Left colon (tissue), 2 donors: ENCODE results near the gene MAPK14. TPM values are rescaled to one million over a fixed set of nuclear protein-coding genes. Genes with fewer than 3 reads are reported as not detected.
A peak's percentile ranks its signal among the peaks of the same experiment; 100 is the strongest.
"Not testable (repeated sequence)": the region's sequence is repeated elsewhere in the genome, so short reads cannot be mapped to it uniquely, and the experiment has no call there.

Experiments
- ATAC-seq: fragments of 200-7000 bp; cut with Tn5 transposase; one replicate; pipeline ENCODE4 v1.9.1; 2020; ENCODE audit warnings: mild to moderate bottlenecking, moderate library complexity
- DNase-seq, 2 donors: peaks; one replicate each; pipeline ENCODE4 v3.0.0-alpha.2; 2020
- intact Hi-C, 2 donors: fragments of 100-400 bp; cut with DNase I in 1 of 2; cut with micrococcal nuclease in 1 of 2; formaldehyde crosslinking; loops; one replicate each; pipeline versions ENCODE4 v1.11.2 to v1.14.0; 2022; cut with DNase I, micrococcal nuclease
- total RNA-seq, 2 donors: library from RNA; stranded (reverse); fragmentation: NEBNext Ultra II Directional; extraction: Animal tissue kit (Norgen Biotek cat#: 25700); gene quantifications; one replicate each; pipeline ENCODE4 v1.2.1, GENCODE V29; 2021
- donor health status: DM: no; HTN: no; CAD: no.
- donor health status: DM: yes; HTN: yes; CAD: no.

MAPK14 gene
- total RNA-seq, 2 donors from 2014 or later, result 60.0 to 69.8 TPM

GRCh38 chr6:36126121-36126520 is 98.5 kb downstream of the MAPK14 start:
- intact Hi-C loops, result loop anchor here in 1 of 2 donors (5.0 kb wide), 1 partner anchor 66 kb away; no protein-coding TSS in a partner anchor
- DNase-seq, result no peak
- no peak for ATAC-seq

DNA sequence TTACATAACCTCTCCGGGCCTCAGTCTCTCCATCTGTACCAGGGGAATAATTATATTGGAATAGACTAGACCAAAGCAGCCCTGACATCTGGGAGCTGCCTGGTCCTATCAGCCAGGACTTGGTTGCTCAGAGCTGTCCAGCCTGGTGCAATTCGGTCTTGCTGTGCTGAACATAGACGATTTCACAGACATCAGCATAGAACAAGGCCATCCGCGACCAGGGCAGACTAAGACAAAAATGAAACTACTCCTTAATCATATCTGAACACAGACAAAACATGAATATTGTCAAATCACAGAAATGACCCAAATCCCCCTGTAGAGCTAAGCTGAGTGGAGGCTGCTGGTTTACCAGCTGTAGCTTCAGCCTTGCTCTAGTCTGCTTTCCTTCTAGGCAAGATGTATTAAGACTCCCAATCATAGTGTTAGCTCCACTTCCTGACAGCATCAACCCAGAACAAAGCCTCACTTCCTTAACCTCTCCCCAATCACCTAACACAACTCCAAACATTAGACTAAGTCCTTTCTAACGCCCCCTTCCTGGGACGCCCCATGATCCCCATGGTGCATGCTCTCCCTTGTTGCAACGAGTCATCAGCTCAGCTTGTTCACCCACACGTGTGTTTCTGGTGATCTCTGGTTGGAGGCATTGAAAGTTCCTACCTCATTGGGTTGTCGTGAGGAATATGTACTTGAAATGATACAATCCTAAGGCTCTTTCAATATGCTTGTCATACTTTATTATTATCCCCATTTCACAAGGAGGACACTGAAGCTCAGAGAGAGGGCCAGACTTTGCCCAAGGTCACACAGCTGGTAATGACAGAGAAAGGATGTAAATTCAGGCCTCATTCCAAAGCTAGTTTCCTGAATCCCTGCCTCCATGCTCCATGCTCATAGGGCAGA is 99.2 kb downstream of the MAPK14 start:
- intact Hi-C loops, result loop anchor here in 1 of 2 donors (5.0 kb wide), 1 partner anchor 65 kb away; no protein-coding TSS in a partner anchor
- no peak for DNase-seq
- ATAC-seq, result no peak

DNA sequence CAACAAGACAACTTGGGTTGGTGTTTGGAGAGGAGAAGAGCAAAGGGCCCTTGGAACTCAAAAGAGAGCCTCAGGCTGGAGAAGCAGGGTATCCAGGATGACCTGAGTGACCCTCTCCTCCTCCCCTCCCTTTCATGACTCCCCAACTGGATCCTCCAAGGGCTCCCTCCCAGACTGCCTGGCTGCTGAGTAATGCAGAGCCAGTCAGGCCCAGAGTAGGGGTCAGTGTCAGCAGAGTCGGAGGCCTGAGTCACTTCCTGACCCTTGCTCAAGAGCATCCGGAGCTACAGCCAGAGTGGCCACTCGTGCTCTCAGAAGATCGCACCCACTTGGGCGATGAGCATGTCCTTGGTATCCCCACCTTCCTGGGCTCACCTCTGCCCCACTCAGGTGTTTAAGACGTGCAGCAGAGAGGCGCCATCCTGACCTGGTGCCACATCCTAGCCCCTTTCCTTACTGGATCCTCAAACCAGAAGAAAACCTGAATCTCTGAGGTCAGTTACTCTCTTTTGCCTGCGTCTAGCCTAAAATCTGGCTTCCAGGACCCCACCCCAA is 99.9 kb downstream of the MAPK14 start:
- intact Hi-C loops, result loop anchor here in 1 of 2 donors (5.0 kb wide), 1 partner anchor 65 kb away; no protein-coding TSS in a partner anchor
- no peak for DNase-seq
- ATAC-seq, result no peak

DNA sequence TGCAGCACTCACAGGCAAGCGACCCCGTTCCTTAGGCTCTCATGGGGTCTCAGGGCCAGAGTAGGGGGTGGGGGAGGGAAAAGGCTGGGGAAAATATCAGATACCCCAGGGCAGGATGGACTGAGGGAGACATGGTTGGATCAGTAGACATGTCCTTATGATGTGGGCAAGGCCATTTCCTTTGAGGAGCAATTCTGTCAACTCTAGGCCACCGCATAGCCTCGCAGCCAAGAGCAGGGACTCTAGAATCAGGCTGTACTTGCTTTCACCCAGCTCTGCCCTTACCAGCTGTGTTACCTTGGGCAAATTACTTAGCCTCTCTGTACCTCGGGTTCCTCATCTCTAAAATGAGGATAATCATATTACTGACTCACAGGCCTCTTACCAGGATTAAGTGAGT is 100.5 kb downstream of the MAPK14 start:
- ATAC-seq, result no peak
- intact Hi-C loops, result loop anchor here in 1 of 2 donors (5.0 kb wide), 1 partner anchor 64 kb away; no protein-coding TSS in a partner anchor
- no peak for DNase-seq

- DNase-seq, result no peak
- intact Hi-C loops, result loop anchor here in 1 of 2 donors (5.0 kb wide), 1 partner anchor 64 kb away; no protein-coding TSS in a partner anchor
- ATAC-seq, result no peak
These were observed 101.2 kb downstream of the MAPK14 start for GRCh38 chr6:36128793-36129192.

- not testable (repeated sequence) for ATAC-seq, DNase-seq
- intact Hi-C loops, result loop anchor here in 1 of 2 donors (5.0 kb wide), 1 partner anchor 63 kb away; no protein-coding TSS in a partner anchor
These were observed 101.7 kb downstream of the MAPK14 start for GRCh38 chr6:36129334-36129733.

DNA sequence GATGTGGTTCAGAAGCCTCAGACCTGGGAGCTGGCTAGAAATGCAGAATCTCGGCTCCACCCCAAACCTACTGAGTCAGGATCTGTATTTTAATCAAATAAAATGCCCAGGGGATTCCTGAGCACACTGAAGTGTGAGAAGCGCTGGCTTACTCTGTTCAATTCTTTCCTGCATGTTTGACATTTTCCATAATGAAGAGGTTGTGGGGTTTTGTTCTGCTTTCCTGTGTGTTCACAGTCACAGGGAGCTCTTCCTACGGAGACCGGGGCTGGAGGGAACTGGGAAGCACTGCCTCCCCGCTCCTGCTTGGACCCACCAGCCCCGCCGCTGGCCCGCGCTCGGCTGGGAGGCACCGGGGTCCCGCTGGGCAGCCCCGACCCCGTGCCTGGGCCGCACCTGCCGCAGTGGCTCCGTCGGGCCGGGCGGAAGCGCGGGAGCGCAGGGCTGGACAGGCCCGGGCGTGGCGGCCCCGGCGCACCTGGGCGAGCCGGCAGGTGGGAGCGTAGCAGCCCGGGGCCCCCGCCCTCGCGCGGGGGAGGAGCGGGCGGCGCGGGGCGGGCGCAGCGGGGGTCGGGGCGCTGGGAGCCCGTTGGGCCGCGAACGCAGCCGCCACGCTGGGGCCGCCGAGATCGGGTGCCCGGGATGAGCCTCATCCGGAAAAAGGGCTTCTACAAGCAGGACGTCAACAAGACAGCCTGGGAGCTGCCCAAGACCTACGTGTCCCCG is 102.5 kb downstream of the MAPK14 start, which contains the start of gene MAPK13:
Gene MAPK13 (plus strand): TSS at position 573 of the 726 bp plus-strand sequence. CDS start 70 bp downstream, at position 643.
- ATAC-seq (peak; percentile 71), DNase-seq (peak; percentile 52 to 74)
- intact Hi-C loops, result loop anchor here in 1 of 2 donors (5.0 kb wide), 1 partner anchor 62 kb away; no protein-coding TSS in a partner anchor

- ATAC-seq (peak; percentile 70), DNase-seq (peak; percentile 76 to 84)
- intact Hi-C loops, result no loop called here
These were observed 103.3 kb downstream of the MAPK14 start for GRCh38 chr6:36130667-36131510.

DNA sequence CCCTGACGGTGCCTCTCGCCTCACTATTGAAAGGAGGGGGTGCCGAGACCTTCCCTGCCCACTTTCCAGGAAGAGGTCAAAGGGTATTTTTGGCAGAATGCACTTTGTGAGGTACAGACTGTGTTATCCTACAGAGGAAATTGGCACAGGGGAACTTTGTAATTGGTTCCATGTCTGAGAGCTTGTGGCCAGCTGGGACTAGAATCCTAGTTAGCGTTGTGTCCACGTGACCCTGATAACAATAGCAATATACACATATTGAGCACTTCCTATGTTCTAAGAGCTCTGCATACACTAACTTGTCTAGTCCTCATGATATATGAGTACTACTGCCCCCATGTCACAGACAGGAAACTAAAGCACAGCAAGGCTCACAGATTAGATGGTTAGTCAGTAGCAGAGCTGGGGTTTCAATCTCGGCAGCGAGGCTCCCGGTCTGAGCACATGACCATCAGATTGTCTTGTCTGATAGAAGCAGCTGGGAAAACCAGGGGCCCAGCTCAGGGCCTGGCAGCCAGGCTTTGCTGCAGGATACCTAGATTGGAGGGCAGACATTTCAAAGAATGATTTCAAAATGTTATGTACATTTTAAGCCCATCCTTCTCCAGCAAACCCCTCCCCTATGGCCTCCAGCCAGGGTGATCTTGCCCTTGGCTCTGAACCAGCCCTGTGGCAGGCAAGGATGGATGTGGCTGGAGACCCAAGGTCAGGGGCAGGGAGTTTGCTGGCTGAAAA is 104.1 kb downstream of the MAPK14 start:
- peak; percentile 65 for ATAC-seq

GRCh38 chr6:36132246-36132895 is 104.8 kb downstream of the MAPK14 start:
- DNase-seq (no peak), ATAC-seq (no peak)
- intact Hi-C loops, result no loop called here

More for the DNA sequence above, 104.1 kb downstream of the MAPK14 start:
- intact Hi-C loops, result no loop called here
- peak; percentile 59 to 71 for DNase-seq

- ATAC-seq, result no peak
- intact Hi-C loops, result no loop called here
- no peak for DNase-seq
These were observed 105.5 kb downstream of the MAPK14 start for GRCh38 chr6:36133148-36133547.

DNA sequence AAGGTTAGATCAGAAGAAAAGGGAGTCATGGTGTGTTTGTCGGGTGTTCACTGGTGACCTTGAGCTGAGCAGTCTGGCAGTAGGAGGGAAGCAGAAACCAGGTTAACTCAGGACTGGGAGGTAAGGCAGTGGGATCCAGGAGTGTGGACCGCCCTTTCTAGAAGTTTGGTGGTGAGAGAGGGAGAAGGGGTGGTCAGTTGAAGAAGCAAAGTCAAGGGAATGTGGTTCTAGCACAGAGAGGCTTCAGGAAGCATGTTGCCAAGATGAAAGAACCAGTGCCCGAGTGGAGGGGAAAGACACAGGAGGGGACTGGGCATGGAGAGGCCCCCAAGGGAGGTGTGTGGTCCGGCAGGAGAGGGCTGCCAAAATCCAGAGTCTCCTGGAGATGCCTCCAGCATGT is 106.3 kb downstream of the MAPK14 start:
- ATAC-seq (no peak), DNase-seq (no peak)
- intact Hi-C loops, result no loop called here

DNA sequence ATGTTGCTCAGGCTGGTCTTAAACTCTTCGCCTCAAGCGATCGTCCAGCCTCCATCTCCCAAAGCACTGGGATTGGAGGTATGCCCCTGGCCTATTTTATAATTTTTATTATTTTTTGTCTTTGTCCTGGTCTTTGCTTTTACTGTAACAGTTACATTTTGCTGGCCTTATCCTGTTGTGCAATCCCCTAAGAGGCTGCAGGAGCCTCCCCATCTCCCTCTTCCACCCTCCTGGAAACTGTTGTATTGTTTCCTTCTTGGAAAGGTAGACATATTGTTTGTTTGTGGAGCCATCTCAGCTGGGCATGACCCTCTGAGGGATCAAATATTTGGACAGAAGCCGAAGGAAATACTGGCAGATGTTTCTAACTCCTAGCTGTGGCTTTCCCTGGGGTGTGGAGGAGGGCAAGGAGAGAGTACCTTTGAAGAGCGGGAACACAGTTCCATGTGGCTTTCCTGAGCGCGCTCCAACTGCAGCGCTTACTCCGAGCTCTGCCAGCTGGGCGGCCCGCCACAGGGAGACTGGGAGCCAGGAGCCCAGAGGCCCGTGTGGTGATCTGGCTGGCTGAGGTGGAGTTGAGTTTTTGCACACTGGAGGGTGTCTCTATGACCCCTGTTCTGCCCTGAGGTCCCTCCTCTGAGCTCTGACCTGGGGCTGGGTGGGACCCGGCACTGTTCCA is 107.6 kb downstream of the MAPK14 start:
- DNase-seq (no peak), ATAC-seq (no peak)
- intact Hi-C loops, result no loop called here

DNA sequence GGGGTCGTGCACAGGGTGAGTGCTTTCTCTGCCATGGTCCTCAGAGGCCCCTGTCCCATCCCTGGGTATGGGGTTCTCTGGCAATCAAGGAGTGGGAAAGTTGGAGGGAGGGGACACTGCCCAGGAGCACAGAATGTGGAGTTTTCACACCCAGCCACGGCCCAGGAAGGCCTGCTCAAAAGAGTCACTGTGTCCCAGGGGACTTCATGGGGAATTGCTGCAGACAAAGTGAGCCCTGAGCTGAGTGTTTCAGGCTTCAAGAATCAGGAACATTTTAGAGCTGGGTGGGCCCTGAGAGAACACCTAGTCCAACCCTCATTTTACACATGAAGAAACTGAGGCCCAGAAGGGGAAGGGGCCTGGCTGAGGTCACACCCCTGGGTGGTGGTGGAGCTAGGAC is 108.4 kb downstream of the MAPK14 start:
- intact Hi-C loops, result no loop called here

GRCh38 chr6:36136551-36136950 is 108.9 kb downstream of the MAPK14 start:
- ATAC-seq (no peak), DNase-seq (no peak)
- intact Hi-C loops, result no loop called here

More for the DNA sequence above, 108.4 kb downstream of the MAPK14 start:
- no peak for ATAC-seq
- no peak for DNase-seq

DNA sequence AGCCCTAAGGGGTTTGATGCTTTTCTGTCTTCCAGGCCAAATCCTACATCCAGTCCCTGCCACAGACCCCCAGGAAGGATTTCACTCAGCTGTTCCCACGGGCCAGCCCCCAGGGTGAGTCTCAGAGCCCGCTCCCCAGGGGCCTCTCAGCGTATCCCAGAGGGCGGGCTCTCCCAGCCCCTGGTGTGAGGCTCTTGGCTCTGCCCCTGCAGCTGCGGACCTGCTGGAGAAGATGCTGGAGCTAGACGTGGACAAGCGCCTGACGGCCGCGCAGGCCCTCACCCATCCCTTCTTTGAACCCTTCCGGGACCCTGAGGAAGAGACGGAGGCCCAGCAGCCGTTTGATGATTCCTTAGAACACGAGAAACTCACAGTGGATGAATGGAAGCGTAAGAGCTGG is 111.1 kb downstream of the MAPK14 start:
- intact Hi-C loops, result no loop called here
- ATAC-seq (no peak), DNase-seq (no peak)
